ENCODE data around the gene AGAP1.

The AGAP1 gene

DNA sequence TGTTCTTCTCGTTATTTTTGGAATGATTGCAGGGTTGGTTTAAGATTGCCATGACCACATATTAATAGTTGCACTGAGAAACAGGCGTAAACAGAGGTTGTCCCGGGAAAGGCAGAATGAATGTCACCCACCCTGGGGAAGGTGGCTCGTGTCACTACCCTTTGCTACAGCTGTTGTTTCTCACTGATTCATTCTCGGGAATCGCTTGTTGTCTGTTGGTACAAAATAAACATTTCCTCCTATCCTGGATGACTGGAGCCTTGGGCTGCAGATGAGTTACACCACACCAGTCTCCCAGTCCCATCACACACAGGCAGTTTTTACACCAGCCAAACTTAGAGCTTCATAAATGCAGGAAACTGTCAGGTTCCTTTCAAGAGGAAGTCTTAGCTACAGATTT lies 457.6 kb downstream of the AGAP1 start:
- Histone ChIP-seq H3K4me3 (ENCODE audit: low read depth in 1 of 2, low read length in 2 of 2) (no peak overlapping the region), H3K4me1 (ENCODE audit: control insufficient read depth in 1 of 2, insufficient read depth in 2 of 2, low read length in 2 of 2) (no peaks in the 10 kb centered on the region), H3K27ac (ENCODE audit: low read length) (no peak overlapping the region)

DNA sequence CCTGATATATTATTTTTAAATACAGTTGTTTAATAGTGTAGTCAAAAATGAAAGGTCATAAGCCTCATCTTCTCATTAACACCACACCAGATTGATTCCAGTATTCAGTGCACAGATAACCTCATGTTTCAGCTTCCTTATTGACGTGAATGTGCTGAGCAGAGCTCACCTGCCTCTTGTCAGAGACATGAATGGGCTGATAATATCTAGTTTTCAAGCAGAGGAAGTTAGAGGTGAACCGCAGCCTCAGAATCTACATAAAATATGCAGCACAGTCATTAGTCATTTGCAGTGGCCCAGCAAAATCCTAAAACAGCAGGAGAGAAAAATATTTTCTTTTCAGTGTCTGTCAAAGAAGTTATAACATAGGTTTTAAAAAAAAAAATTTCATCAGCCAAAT lies 458.1 kb downstream of the AGAP1 start:
- H3K4me1 ChIP-seq (ENCODE audit: control insufficient read depth in 1 of 2, insufficient read depth in 2 of 2, low read length in 2 of 2): no peaks in the 10 kb centered on the region
- no peaks in the 10 kb centered on the region for H3K9me3 ChIP-seq (ENCODE audit: control insufficient read depth in 1 of 2, low read length in 2 of 2)

More for the DNA sequence above, 457.6 kb downstream of the AGAP1 start:
- Histone ChIP-seq H3K9me3 (ENCODE audit: control insufficient read depth in 1 of 2, low read length in 2 of 2) (no peaks in the 10 kb centered on the region), H3K27me3 (ENCODE audit: low read depth, low read length) (no peaks in the 10 kb centered on the region), H3K36me3 (ENCODE audit: control insufficient read depth in 1 of 2, insufficient read depth in 2 of 2, low read length in 2 of 2) (no peaks in the 10 kb centered on the region)

DNA sequence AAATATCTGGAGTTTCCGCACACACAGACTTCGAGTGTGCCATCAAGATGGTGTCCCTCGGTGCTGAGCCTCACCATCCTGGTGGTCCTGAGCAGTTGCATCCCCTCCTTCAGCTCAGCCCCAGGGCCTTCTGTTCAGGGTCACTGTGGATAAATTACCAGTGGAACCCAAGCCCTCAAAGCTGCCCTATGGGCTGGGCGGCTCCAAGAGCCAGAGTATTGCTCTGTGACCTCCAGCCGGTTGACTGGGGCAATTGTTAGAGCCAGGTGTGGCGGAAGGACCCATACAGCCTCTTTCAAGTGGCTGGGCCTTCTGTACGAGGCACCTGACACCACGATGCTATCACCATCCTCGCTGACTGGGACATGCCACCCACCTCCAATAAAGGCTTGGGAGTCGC lies 458.9 kb downstream of the AGAP1 start:
- no peak overlapping the region for H3K4me3 ChIP-seq (ENCODE audit: low read depth in 1 of 2, low read length in 2 of 2)
- no peaks in the 10 kb centered on the region for H3K27me3 ChIP-seq (ENCODE audit: low read depth, low read length)
- no peak overlapping the region for H3K27ac ChIP-seq (ENCODE audit: low read length)
- H3K36me3 ChIP-seq (ENCODE audit: control insufficient read depth in 1 of 2, insufficient read depth in 2 of 2, low read length in 2 of 2): no peaks in the 10 kb centered on the region
- no peaks in the 10 kb centered on the region for H3K9me3 ChIP-seq (ENCODE audit: control insufficient read depth in 1 of 2, low read length in 2 of 2)
- no peaks in the 10 kb centered on the region for H3K4me1 ChIP-seq (ENCODE audit: control insufficient read depth in 1 of 2, insufficient read depth in 2 of 2, low read length in 2 of 2)

More for the DNA sequence above, 458.1 kb downstream of the AGAP1 start:
- Histone ChIP-seq H3K27me3 (ENCODE audit: low read depth, low read length) (no peaks in the 10 kb centered on the region), H3K27ac (ENCODE audit: low read length) (no peak overlapping the region), H3K4me3 (ENCODE audit: low read depth in 1 of 2, low read length in 2 of 2) (no peak overlapping the region), H3K36me3 (ENCODE audit: control insufficient read depth in 1 of 2, insufficient read depth in 2 of 2, low read length in 2 of 2) (no peaks in the 10 kb centered on the region)

DNA sequence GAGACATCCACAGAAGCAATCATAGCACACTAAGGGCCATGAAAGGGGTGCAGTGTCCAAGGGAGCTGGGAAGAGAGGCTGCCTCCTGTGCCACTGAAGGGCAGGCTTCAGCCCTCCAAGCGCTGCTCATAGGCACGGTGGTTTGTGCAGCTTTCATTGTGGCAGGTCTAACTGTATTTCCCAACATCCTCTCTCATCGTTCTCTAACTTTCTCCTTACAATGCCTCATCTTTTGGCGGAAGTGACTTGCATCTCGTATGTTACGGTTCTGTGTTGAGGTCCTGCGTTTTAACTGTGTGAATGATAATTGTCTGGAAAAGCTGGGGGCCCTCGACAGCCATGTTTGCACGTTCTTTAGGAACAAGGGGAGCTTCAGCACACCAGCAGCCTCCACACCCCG lies 460.4 kb downstream of the AGAP1 start:
- Histone ChIP-seq H3K27ac (ENCODE audit: low read length) (no peak overlapping the region), H3K36me3 (ENCODE audit: control insufficient read depth in 1 of 2, insufficient read depth in 2 of 2, low read length in 2 of 2) (peaks cover 0 to 5% of the 10 kb centered on the region in 2 donors), H3K4me1 (ENCODE audit: control insufficient read depth in 1 of 2, insufficient read depth in 2 of 2, low read length in 2 of 2) (no peaks in the 10 kb centered on the region), H3K9me3 (ENCODE audit: control insufficient read depth in 1 of 2, low read length in 2 of 2) (no peaks in the 10 kb centered on the region), H3K27me3 (ENCODE audit: low read depth, low read length) (no peaks in the 10 kb centered on the region), H3K4me3 (ENCODE audit: low read depth in 1 of 2, low read length in 2 of 2) (no peak overlapping the region)

DNA sequence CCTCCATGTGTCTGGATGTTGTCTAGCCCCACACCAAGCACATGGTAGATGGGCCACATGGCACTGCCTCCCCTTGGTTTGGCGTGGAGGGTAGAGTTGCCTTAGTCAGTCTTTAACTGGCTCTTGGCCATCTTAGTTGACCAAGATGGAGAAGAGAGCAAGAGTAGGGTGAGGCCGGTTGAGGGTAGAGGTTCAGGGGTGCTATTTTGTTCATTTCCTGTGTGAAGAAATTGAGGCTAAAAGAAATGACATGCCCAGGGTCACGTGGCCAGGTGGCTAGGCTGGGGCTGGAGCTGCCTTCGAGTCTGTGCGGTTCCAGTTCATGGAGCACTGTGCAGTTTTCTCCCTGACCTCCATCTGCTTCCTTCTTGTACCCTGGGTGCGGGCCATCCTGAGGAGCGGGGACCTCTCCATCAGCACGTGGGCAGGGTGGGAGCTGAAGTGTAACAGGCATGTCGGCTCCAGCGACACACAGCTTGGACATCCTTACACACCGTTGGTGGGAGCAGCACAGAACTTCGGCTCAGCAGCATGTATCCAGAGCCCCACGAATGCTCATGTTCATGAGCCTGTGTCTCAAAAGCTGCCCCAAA lies 461.1 kb downstream of the AGAP1 start:
- Histone ChIP-seq H3K36me3 (ENCODE audit: control insufficient read depth in 1 of 2, insufficient read depth in 2 of 2, low read length in 2 of 2) (peaks cover 0 to 9% of the 10 kb centered on the region in 2 donors), H3K4me3 (ENCODE audit: low read depth in 1 of 2, low read length in 2 of 2) (no peak overlapping the region), H3K9me3 (ENCODE audit: control insufficient read depth in 1 of 2, low read length in 2 of 2) (no peaks in the 10 kb centered on the region), H3K27me3 (ENCODE audit: low read depth, low read length) (no peaks in the 10 kb centered on the region), H3K4me1 (ENCODE audit: control insufficient read depth in 1 of 2, insufficient read depth in 2 of 2, low read length in 2 of 2) (no peaks in the 10 kb centered on the region), H3K27ac (ENCODE audit: low read length) (no peak overlapping the region)

DNA sequence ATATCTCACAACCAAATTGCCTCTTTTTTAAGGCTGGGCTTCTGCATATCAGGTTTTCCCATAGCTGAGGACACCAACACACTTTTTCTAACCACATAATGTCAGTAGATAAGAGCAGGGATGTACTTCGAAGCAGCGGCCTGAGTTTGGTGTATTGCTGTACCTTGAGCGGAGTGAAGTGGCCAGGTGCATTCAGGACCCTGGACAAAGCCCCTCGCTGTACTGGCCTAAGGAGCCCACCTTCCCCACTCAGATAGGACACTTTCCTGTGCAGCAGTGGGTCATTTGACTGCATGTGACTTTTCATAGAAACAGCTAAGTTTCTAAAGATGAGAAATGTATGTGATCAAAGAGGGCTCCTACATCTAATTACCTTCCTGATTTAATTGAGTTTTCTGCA lies 461.8 kb downstream of the AGAP1 start:
- Histone ChIP-seq H3K9me3 (ENCODE audit: control insufficient read depth in 1 of 2, low read length in 2 of 2) (no peaks in the 10 kb centered on the region), H3K4me3 (ENCODE audit: low read depth in 1 of 2, low read length in 2 of 2) (no peak overlapping the region), H3K4me1 (ENCODE audit: control insufficient read depth in 1 of 2, insufficient read depth in 2 of 2, low read length in 2 of 2) (no peaks in the 10 kb centered on the region), H3K27me3 (ENCODE audit: low read depth, low read length) (no peaks in the 10 kb centered on the region), H3K27ac (ENCODE audit: low read length) (no peak overlapping the region), H3K36me3 (ENCODE audit: control insufficient read depth in 1 of 2, insufficient read depth in 2 of 2, low read length in 2 of 2) (peaks cover 0 to 16% of the 10 kb centered on the region in 2 donors)

DNA sequence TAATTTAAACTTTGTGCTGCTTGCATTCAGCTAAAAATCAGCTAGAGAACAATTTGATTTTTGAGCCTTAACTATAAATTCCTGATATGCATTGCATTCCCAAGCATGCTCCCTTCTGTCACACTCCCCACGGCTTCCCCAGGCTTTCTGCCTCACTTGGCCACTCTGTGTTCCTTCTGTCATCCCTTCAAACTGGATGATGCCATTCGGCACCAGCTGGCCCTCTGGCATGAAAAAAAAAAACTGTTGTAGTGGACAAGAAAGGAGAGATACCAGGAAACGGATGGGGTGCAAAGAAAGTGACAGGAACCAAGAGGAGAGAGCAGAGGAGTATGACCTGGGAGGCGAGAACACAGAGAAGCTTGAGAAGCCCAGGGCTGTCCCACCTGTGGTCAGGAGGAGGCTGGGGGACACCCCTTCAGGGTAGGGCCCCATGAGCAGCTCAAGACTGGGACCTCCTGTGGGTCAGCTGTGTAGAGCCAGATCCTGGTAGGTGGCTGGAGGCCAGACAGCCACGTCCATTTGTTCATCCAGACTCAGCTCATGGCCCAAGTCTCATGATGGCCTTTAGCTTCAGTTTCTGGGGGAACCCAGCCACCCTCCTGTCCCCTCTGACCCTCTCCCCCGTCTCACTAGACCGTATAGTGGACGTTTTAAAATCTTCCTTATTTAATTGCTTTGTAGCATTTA lies 462.6 kb downstream of the AGAP1 start:
- H3K27ac ChIP-seq (ENCODE audit: low read length): no peak overlapping the region
- no peak overlapping the region for H3K4me3 ChIP-seq (ENCODE audit: low read depth in 1 of 2, low read length in 2 of 2)
- peaks cover 0 to 16% of the 10 kb centered on the region in 2 donors for H3K36me3 ChIP-seq (ENCODE audit: control insufficient read depth in 1 of 2, insufficient read depth in 2 of 2, low read length in 2 of 2)
- no peaks in the 10 kb centered on the region for H3K4me1 ChIP-seq (ENCODE audit: control insufficient read depth in 1 of 2, insufficient read depth in 2 of 2, low read length in 2 of 2)
- H3K27me3 ChIP-seq (ENCODE audit: low read depth, low read length): no peaks in the 10 kb centered on the region
- no peaks in the 10 kb centered on the region for H3K9me3 ChIP-seq (ENCODE audit: control insufficient read depth in 1 of 2, low read length in 2 of 2)

DNA sequence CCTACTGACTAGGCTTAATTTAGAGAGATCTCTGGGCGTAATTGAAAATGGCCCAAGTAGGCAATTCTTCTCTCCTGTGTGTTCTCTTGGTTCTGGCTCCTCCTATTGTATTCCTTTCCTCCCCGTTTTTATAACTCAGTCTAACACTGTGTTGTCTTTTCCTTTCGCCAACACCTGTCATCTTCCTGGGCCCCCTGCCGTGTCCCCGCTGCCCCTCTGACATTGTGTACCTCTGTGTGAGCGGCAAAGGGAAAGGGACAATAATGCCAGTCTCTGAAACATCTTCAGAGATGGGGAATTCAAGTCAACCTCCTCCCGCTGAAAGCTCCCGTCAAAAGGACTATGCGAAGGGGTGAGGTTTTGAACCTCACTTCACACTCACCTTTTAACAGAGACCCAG lies 463.4 kb downstream of the AGAP1 start:
- H3K36me3 ChIP-seq (ENCODE audit: control insufficient read depth in 1 of 2, insufficient read depth in 2 of 2, low read length in 2 of 2): peaks cover 0 to 16% of the 10 kb centered on the region in 2 donors
- H3K27me3 ChIP-seq (ENCODE audit: low read depth, low read length): no peaks in the 10 kb centered on the region
- H3K4me3 ChIP-seq (ENCODE audit: low read depth in 1 of 2, low read length in 2 of 2): no peak overlapping the region
- H3K4me1 ChIP-seq (ENCODE audit: control insufficient read depth in 1 of 2, insufficient read depth in 2 of 2, low read length in 2 of 2): no peaks in the 10 kb centered on the region
- no peak overlapping the region for H3K27ac ChIP-seq (ENCODE audit: low read length)
- no peaks in the 10 kb centered on the region for H3K9me3 ChIP-seq (ENCODE audit: control insufficient read depth in 1 of 2, low read length in 2 of 2)

DNA sequence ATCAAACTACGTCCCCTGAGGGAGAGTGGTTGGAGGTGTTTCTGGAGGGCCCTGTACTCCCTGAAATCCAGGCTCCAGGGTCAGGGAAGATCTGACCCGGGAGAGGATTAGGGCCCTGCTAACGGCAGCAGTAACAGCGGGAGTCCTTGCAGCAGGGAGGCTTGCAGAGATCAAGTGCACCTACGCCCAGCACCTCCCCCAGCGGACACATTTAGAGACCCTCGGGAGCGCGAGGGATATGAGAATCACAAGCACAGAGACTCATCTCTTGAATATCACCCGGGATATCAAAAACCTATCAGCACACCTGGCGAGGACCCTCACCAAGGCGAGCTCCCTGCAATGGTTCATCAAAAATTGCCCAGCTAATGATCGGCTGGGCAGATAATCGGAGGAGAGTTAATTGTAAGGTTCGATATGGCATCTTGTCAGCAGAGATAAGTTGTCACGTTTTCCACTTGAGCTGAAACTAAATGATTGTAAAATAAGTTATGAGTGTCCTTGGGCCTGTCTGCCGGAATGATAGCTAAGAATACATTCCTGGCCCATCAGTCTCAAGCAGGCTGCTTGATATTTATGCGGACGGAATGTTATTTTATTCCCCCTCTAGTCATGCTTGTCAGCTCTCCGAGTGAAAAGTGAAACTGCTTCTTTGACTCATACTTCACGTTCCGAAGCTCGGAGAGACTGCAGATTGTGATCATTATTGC lies 464.5 kb downstream of the AGAP1 start:
- Histone ChIP-seq H3K9me3 (ENCODE audit: control insufficient read depth in 1 of 2, low read length in 2 of 2) (no peaks in the 10 kb centered on the region), H3K27ac (ENCODE audit: low read length) (no peak overlapping the region), H3K36me3 (ENCODE audit: control insufficient read depth in 1 of 2, insufficient read depth in 2 of 2, low read length in 2 of 2) (peaks cover 0 to 16% of the 10 kb centered on the region in 2 donors), H3K4me1 (ENCODE audit: control insufficient read depth in 1 of 2, insufficient read depth in 2 of 2, low read length in 2 of 2) (no peaks in the 10 kb centered on the region), H3K27me3 (ENCODE audit: low read depth, low read length) (no peaks in the 10 kb centered on the region), H3K4me3 (ENCODE audit: low read depth in 1 of 2, low read length in 2 of 2) (no peak overlapping the region)

DNA sequence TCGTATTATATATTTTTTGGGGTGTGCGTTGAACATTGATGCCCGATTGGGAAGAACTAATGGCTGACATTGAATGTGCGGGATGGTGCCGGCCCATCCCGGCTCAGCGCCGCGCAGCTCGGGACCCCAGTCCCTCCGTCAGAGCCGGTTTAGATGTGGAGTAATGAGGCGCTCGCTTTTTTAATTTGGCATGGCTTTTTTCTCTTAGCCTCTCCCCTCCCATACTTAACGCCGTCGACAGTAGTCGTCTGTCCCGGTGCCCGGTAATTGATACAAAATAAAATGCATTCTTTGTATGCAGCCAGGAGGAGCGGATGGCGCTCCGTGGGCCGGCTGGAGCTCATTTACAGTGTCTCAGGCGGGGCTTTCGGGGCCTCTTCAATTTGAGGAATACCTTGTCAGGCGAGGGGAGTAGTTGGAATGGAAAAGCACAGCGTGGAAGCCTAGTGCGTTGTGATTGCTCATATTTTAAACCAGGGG lies 465.1 kb downstream of the AGAP1 start:
- no peaks in the 10 kb centered on the region for H3K4me1 ChIP-seq (ENCODE audit: control insufficient read depth in 1 of 2, insufficient read depth in 2 of 2, low read length in 2 of 2)
- no peak overlapping the region for H3K27ac ChIP-seq (ENCODE audit: low read length)
- H3K27me3 ChIP-seq (ENCODE audit: low read depth, low read length): no peaks in the 10 kb centered on the region
- no peaks in the 10 kb centered on the region for H3K9me3 ChIP-seq (ENCODE audit: control insufficient read depth in 1 of 2, low read length in 2 of 2)
- H3K36me3 ChIP-seq (ENCODE audit: control insufficient read depth in 1 of 2, insufficient read depth in 2 of 2, low read length in 2 of 2): peaks cover 0 to 16% of the 10 kb centered on the region in 2 donors
- H3K4me3 ChIP-seq (ENCODE audit: low read depth in 1 of 2, low read length in 2 of 2): no peak overlapping the region

DNA sequence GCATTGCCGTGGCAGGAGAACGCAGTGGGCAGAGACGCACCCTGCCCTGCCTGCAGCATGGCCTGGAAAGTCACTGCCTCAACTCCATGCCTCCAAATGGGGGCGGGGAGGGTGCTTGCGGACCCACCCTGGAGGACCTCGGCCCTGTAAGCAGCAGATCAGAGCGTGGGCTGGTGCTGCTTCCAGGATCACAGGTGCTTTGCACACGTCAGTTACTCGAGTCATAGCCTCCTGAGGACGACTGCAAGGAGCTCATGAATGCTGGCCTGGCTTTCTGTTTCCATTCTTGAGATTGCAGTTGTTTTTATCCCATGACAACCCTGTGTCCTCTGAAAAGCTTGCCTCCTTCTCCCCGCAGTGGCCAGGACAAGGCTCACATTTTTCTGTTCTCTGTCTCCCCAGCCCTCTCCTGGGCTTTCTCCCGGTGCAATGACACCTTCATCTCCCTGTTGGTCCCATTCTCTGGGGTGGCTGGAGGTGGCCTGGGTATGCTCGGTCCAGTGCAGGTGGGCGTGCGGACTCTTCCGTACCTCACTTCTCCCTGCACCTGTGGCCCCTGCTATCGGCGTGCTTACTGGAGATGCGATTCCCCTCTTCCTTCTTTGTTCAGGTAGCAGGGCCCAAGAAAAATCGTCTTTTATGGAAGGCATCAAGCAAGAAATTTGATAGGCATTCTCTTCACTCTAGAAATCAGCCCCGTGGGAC lies 466.3 kb downstream of the AGAP1 start:
- Histone ChIP-seq H3K4me3 (ENCODE audit: low read depth in 1 of 2, low read length in 2 of 2) (no peak overlapping the region), H3K9me3 (ENCODE audit: control insufficient read depth in 1 of 2, low read length in 2 of 2) (no peaks in the 10 kb centered on the region), H3K27ac (ENCODE audit: low read length) (no peak overlapping the region), H3K27me3 (ENCODE audit: low read depth, low read length) (no peaks in the 10 kb centered on the region), H3K4me1 (ENCODE audit: control insufficient read depth in 1 of 2, insufficient read depth in 2 of 2, low read length in 2 of 2) (no peaks in the 10 kb centered on the region), H3K36me3 (ENCODE audit: control insufficient read depth in 1 of 2, insufficient read depth in 2 of 2, low read length in 2 of 2) (peaks cover 0 to 16% of the 10 kb centered on the region in 2 donors)

Data from muscle layer of duodenum (tissue), 2 donors.